ENCODE data around the gene NUP210.

The NUP210 gene

DNA sequence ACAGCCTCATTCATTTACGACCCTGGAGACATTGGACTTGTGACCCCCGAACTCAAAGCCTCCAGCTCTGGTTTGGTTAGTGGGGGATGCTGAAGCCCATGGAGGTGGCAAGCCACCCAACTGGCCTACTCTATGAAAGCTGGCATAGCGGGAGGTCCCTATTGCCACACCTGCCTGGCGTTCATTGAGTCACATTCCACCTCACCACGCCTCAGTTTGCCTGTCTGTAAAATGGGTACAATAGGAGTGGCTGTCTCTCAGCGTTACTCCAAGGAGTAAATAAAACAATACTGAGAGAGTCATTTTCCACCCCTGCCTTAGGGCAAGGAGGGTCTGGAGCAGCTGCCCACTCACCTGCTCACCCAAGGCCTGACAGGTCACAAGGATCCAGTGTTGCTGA, 60.2 kb downstream of the NUP210 start:
- no peaks in the 10 kb centered on the region for H3K79me2 ChIP-seq (ENCODE audit: control insufficient read depth, insufficient read depth, low read length, unreplicated experiment)
- H3K4me1 ChIP-seq (ENCODE audit: control insufficient read depth, insufficient read depth, low read length, unreplicated experiment): no peaks in the 10 kb centered on the region
- H3K27me3 ChIP-seq (ENCODE audit: insufficient read depth, low read length): peaks cover 22% of the 10 kb centered on the region
- no peak overlapping the region for H2AFZ ChIP-seq (ENCODE audit: low read length, unreplicated experiment)
- no peaks in the 10 kb centered on the region for H3K36me3 ChIP-seq (ENCODE audit: insufficient read depth, low read length)
- no peak overlapping the region for H3K4me3 ChIP-seq (ENCODE audit: low read depth, low read length)
- H3K27ac ChIP-seq (ENCODE audit: low read depth, low read length): no peak overlapping the region

DNA sequence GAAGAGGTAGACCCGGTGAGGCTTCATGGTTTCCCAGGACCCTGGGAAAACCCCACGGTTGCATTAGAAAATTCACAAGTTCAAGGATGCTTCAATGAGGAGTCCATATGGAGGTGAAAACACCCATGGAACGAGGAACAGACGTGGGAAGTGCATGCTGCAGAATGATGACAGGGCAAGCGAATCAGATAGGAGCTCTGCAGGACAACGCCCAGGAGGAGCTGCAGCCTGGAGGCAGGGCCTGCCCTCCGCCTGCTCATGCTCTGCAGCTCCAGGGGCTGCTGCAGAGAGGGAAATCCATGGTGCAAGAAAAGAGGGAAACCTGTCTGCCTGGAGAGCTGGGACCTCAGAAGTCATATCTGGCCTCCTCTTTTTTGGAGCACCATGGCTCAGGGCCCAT, 61.5 kb downstream of the NUP210 start:
- H3K27me3 ChIP-seq (ENCODE audit: insufficient read depth, low read length): peaks cover 22% of the 10 kb centered on the region

DNA sequence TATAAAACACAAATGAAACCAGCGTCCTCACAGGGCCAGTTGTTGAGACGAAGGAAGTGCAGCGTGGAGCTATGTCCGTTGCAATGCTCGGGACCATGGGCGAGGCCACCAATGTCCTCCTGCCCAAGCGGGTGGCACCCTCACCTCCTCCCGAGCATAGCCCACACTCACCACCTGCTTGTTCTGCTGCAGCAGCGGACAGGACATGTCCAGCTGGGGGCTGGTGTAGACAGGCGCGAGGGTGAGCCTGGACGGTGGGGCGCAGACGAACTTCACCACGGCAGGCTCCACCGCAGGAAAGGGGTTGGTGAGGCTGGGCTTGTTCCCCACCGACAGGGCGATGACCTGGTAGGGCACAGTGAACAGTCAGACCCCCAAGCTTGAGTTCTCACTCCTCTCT, 62.1 kb downstream of the NUP210 start:
- peaks cover 4% of the 10 kb centered on the region for H3K4me1 ChIP-seq (ENCODE audit: control insufficient read depth, insufficient read depth, low read length, unreplicated experiment)
- H3K36me3 ChIP-seq (ENCODE audit: insufficient read depth, low read length): no peaks in the 10 kb centered on the region
- no peak overlapping the region for H2AFZ ChIP-seq (ENCODE audit: low read length, unreplicated experiment)
- no peak overlapping the region for H3K4me3 ChIP-seq (ENCODE audit: low read depth, low read length)
- no peaks in the 10 kb centered on the region for H3K79me2 ChIP-seq (ENCODE audit: control insufficient read depth, insufficient read depth, low read length, unreplicated experiment)
- no peak overlapping the region for H3K27ac ChIP-seq (ENCODE audit: low read depth, low read length)
- H3K27me3 ChIP-seq (ENCODE audit: insufficient read depth, low read length): peaks cover 22% of the 10 kb centered on the region

More for the DNA sequence above, 61.5 kb downstream of the NUP210 start:
- no peaks in the 10 kb centered on the region for H3K4me1 ChIP-seq (ENCODE audit: control insufficient read depth, insufficient read depth, low read length, unreplicated experiment)
- no peaks in the 10 kb centered on the region for H3K79me2 ChIP-seq (ENCODE audit: control insufficient read depth, insufficient read depth, low read length, unreplicated experiment)
- no peaks in the 10 kb centered on the region for H3K36me3 ChIP-seq (ENCODE audit: insufficient read depth, low read length)
- H3K27ac ChIP-seq (ENCODE audit: low read depth, low read length): no peak overlapping the region
- H2AFZ ChIP-seq (ENCODE audit: low read length, unreplicated experiment): no peak overlapping the region
- H3K4me3 ChIP-seq (ENCODE audit: low read depth, low read length): no peak overlapping the region

DNA sequence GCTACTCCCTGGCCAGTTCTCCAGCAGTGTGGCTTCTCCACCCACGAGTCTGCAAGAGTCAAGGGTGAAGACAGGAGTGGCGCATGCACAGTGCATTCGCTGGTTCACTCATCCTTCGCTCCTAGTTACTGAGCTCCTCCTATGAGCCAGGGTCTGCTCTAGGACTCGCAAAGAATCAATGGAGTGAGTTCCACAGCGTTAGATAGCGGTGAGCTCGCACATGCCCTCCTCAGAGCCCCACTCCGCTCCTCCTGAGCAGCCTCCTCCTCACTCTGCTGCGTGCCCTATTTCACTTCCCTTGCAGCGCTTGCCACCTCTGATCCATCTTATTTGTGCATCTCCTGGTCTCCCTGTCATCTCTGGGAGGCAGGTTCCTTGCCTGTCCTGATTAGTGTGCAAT, 63.0 kb downstream of the NUP210 start:
- Histone ChIP-seq H2AFZ (ENCODE audit: low read length, unreplicated experiment) (no peak overlapping the region), H3K4me1 (ENCODE audit: control insufficient read depth, insufficient read depth, low read length, unreplicated experiment) (peaks cover 14% of the 10 kb centered on the region), H3K27me3 (ENCODE audit: insufficient read depth, low read length) (peaks cover 22% of the 10 kb centered on the region), H3K79me2 (ENCODE audit: control insufficient read depth, insufficient read depth, low read length, unreplicated experiment) (no peaks in the 10 kb centered on the region), H3K36me3 (ENCODE audit: insufficient read depth, low read length) (no peaks in the 10 kb centered on the region), H3K27ac (ENCODE audit: low read depth, low read length) (no peak overlapping the region), H3K4me3 (ENCODE audit: low read depth, low read length) (no peak overlapping the region)

DNA sequence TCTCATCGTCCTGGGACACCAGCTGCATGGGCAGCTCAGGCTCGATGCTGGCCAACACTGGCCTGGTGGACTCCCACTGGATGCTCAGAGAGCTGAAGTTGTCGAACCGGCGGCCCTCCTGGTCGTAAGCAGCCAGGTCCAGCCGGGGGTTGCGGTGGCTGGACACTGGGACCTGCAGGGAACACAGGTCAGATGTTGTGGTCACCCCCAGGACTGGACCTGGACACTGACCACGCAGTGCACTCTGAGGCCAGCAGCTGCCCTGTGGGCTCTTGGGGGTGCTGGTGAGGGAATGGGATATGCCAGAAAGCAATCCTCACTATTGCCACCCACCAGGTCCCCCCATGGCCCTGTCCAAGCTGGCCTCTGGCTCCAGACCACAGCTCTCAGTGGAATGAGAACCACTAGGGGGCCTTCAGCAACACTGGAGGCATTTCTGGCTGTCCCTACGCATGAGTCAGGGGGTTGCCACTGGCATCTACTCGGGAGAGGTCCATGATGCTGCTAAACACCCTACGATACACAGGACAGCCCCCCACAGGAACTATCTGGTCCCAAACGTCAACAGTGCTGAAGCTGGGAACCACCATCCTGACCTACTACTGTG, 66.1 kb downstream of the NUP210 start:
- H3K27ac ChIP-seq (ENCODE audit: low read depth, low read length): no peak overlapping the region
- no peaks in the 10 kb centered on the region for H3K79me2 ChIP-seq (ENCODE audit: control insufficient read depth, insufficient read depth, low read length, unreplicated experiment)
- peaks cover 19% of the 10 kb centered on the region for H3K27me3 ChIP-seq (ENCODE audit: insufficient read depth, low read length)
- no peak overlapping the region for H3K4me3 ChIP-seq (ENCODE audit: low read depth, low read length)
- no peak overlapping the region for H2AFZ ChIP-seq (ENCODE audit: low read length, unreplicated experiment)
- no peaks in the 10 kb centered on the region for H3K36me3 ChIP-seq (ENCODE audit: insufficient read depth, low read length)
- peaks cover 14% of the 10 kb centered on the region for H3K4me1 ChIP-seq (ENCODE audit: control insufficient read depth, insufficient read depth, low read length, unreplicated experiment)

DNA sequence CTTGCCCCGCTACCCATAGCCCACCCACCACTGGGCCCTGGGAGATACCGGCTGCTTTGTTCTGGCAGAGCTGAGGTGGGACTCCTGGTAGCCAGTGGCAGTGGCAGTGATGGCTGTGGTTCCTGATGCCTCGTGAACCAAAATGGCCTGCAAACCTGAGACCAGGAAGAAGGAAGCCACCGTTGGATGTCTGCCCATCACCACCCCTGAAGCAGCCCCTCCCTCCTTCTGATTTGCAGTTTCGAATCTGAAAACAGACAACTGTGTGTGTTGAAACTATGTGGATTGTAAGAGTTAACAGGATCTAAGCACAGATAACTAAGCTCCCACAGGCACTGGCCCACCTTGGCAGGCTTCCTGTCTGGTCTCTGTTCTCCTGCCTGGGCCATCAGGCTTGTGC, 66.6 kb downstream of the NUP210 start:
- H3K4me3 ChIP-seq (ENCODE audit: low read depth, low read length): no peak overlapping the region
- H3K36me3 ChIP-seq (ENCODE audit: insufficient read depth, low read length): no peaks in the 10 kb centered on the region
- H2AFZ ChIP-seq (ENCODE audit: low read length, unreplicated experiment): no peak overlapping the region
- H3K79me2 ChIP-seq (ENCODE audit: control insufficient read depth, insufficient read depth, low read length, unreplicated experiment): no peaks in the 10 kb centered on the region
- peaks cover 21% of the 10 kb centered on the region for H3K27me3 ChIP-seq (ENCODE audit: insufficient read depth, low read length)
- H3K4me1 ChIP-seq (ENCODE audit: control insufficient read depth, insufficient read depth, low read length, unreplicated experiment): peaks cover 14% of the 10 kb centered on the region
- no peak overlapping the region for H3K27ac ChIP-seq (ENCODE audit: low read depth, low read length)

DNA sequence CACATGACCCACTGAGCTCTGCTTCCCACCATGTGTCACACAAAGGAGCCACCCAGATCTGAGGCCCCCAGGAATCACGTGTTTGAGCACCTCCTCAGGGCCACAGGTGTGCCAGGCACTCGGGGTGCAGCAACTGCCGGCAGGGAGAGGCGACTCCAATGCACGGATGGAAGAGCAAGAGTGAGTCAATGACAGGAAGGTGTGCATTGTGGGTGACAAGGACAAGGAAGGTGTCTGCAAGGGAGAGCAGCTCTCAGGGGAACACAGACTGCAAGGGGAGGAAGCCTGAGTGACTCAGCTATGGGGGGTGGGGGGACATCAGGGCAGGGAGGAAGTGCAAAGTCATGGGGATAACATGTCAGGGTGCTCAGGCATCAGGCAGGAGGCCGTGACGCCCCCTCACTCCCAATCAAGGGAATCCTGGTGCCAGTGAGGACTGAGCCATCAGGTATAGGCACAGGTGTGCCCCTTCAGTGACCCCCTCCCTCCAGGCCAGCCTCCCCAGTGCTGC, 67.4 kb downstream of the NUP210 start:
- H3K79me2 ChIP-seq (ENCODE audit: control insufficient read depth, insufficient read depth, low read length, unreplicated experiment): no peaks in the 10 kb centered on the region
- peaks cover 22% of the 10 kb centered on the region for H3K27me3 ChIP-seq (ENCODE audit: insufficient read depth, low read length)
- H3K27ac ChIP-seq (ENCODE audit: low read depth, low read length): peak overlapping the region; percentile 25; the same call in 1 of the 2 replicates
- no peak overlapping the region for H3K4me3 ChIP-seq (ENCODE audit: low read depth, low read length)
- no peak overlapping the region for H2AFZ ChIP-seq (ENCODE audit: low read length, unreplicated experiment)
- H3K4me1 ChIP-seq (ENCODE audit: control insufficient read depth, insufficient read depth, low read length, unreplicated experiment): peaks cover 14% of the 10 kb centered on the region
- no peaks in the 10 kb centered on the region for H3K36me3 ChIP-seq (ENCODE audit: insufficient read depth, low read length)

DNA sequence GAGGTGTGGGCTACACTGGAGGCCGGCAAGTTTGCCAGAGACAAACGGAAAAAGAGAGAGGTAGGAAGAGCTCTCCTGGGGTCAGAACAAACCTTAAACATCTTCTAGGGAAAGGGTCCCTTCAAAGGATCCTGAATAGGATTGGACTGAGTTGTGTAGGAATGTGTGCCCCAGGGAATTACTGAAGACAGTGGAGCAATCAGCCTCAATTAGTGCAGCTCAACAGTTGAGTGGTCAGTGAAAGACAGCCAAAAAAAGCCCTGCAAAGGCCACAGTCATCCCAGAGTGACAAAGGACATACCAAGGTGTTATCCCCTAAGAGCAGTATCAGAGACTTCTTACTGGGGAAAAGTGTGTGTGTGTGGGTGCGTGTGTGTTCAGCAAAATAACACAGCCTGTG, 70.3 kb downstream of the NUP210 start:
- Histone ChIP-seq H3K36me3 (ENCODE audit: insufficient read depth, low read length) (no peaks in the 10 kb centered on the region), H3K27ac (ENCODE audit: low read depth, low read length) (no peak overlapping the region)

DNA sequence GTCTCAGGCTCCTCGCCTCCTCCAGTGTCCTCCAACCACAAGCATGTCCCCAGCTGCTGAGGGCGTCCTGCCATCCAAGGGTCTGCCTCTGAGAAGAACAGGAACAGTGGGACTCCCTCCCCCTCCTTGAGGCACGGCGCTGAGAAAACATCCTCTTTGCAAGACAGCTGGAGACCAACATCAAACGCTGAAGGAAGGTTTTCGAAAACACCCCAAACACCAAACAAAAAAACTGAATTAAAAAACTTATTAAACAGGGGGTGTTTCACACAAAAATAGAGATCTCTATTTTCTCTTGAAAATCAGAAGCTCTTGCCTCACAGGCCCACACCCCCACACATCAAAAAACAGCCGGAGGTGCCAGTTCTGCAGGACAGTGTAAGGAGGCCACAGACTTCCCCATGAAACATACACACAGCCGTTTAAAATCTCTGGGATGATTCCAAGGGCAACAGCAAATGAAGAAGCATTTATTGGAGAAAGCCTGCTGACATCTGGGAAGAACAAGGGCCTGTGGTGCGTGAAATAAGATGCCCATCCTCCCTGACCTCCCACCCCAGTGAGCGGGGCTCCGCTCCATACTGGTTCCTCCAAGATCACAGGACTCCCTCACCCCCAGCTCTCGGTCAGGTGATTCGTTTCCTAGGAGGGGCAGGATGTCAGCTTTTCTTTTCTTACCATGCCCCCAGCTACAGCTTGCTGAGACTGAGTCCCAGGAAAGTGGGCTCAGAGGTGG, 71.3 kb downstream of the NUP210 start:
- Histone ChIP-seq H3K79me2 (ENCODE audit: control insufficient read depth, insufficient read depth, low read length, unreplicated experiment) (no peaks in the 10 kb centered on the region), H3K27me3 (ENCODE audit: insufficient read depth, low read length) (peaks cover 24% of the 10 kb centered on the region), H2AFZ (ENCODE audit: low read length, unreplicated experiment) (no peak overlapping the region), H3K36me3 (ENCODE audit: insufficient read depth, low read length) (no peaks in the 10 kb centered on the region), H3K27ac (ENCODE audit: low read depth, low read length) (no peak overlapping the region), H3K4me1 (ENCODE audit: control insufficient read depth, insufficient read depth, low read length, unreplicated experiment) (peaks cover 14% of the 10 kb centered on the region), H3K4me3 (ENCODE audit: low read depth, low read length) (no peak overlapping the region)

More for the DNA sequence above, 70.3 kb downstream of the NUP210 start:
- Histone ChIP-seq H2AFZ (ENCODE audit: low read length, unreplicated experiment) (no peak overlapping the region), H3K4me1 (ENCODE audit: control insufficient read depth, insufficient read depth, low read length, unreplicated experiment) (peaks cover 14% of the 10 kb centered on the region), H3K4me3 (ENCODE audit: low read depth, low read length) (no peak overlapping the region), H3K27me3 (ENCODE audit: insufficient read depth, low read length) (peaks cover 24% of the 10 kb centered on the region), H3K79me2 (ENCODE audit: control insufficient read depth, insufficient read depth, low read length, unreplicated experiment) (no peaks in the 10 kb centered on the region)

DNA sequence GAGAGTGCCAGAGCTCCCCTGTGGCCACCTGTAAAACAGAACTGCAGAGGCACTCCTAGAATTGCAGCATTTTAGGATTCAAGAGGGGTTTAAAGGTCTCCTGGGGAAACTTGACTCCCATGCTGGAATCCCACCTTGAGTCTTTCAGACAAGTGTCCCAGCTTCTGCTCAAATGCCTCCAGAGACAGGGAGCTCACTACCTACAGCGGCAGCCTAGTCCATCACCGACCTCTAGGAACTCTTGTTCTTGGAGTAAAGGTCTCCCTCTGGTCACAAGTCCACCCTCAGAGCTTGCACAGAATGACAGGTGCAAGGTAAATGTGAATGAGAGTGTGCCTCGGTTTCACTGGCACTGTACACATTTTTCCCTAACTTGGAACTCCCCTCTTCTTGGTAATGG, 72.0 kb downstream of the NUP210 start:
- H3K4me3 ChIP-seq (ENCODE audit: low read depth, low read length): no peak overlapping the region
- H3K79me2 ChIP-seq (ENCODE audit: control insufficient read depth, insufficient read depth, low read length, unreplicated experiment): no peaks in the 10 kb centered on the region
- H3K4me1 ChIP-seq (ENCODE audit: control insufficient read depth, insufficient read depth, low read length, unreplicated experiment): peaks cover 10% of the 10 kb centered on the region
- no peak overlapping the region for H2AFZ ChIP-seq (ENCODE audit: low read length, unreplicated experiment)
- H3K27me3 ChIP-seq (ENCODE audit: insufficient read depth, low read length): peaks cover 24% of the 10 kb centered on the region
- H3K36me3 ChIP-seq (ENCODE audit: insufficient read depth, low read length): no peaks in the 10 kb centered on the region
- H3K27ac ChIP-seq (ENCODE audit: low read depth, low read length): no peak overlapping the region

DNA sequence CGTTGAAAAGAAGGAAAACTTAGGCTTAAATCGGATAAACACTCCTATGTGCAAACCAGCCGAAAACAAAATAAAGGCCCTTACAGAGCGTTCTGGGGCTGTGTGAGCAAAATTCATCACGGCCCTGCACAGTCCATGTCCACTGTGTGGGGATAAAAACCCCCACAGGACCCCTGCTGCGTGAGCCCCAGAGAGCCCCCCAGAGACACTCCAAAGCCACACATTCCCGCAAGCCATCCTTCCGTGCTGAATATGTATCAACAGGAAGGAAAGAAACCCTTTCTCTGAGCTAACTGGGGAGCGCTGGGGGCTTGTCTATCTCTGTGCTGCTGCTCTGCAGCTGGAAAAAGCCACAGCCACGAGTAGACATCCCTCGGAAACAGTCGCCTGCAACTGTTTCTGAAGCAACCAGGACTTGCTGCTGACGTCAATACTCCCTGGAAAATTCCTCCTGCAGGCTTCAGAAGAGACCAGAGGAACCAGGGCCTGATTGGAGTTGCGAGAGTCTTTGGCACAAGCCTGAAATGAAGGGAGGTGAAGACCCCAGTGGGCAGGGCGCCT, 72.7 kb downstream of the NUP210 start:
- H2AFZ ChIP-seq (ENCODE audit: low read length, unreplicated experiment): no peak overlapping the region
- no peaks in the 10 kb centered on the region for H3K79me2 ChIP-seq (ENCODE audit: control insufficient read depth, insufficient read depth, low read length, unreplicated experiment)
- no peaks in the 10 kb centered on the region for H3K36me3 ChIP-seq (ENCODE audit: insufficient read depth, low read length)
- H3K4me1 ChIP-seq (ENCODE audit: control insufficient read depth, insufficient read depth, low read length, unreplicated experiment): peaks cover 4% of the 10 kb centered on the region
- H3K27me3 ChIP-seq (ENCODE audit: insufficient read depth, low read length): peaks cover 29% of the 10 kb centered on the region
- H3K4me3 ChIP-seq (ENCODE audit: low read depth, low read length): no peak overlapping the region
- no peak overlapping the region for H3K27ac ChIP-seq (ENCODE audit: low read depth, low read length)

Measured in ACC112 (cell line).